Measurements from ENCODE around the gene PTDSS2. TPM values are rescaled to one million over a fixed set of nuclear protein-coding genes. Genes with fewer than 3 reads are reported as not detected.

Gene PTDSS2
- total and polyA plus RNA-seq, 11 donors, result 20.3 to 43.0 (median 25.7) TPM

DNA sequence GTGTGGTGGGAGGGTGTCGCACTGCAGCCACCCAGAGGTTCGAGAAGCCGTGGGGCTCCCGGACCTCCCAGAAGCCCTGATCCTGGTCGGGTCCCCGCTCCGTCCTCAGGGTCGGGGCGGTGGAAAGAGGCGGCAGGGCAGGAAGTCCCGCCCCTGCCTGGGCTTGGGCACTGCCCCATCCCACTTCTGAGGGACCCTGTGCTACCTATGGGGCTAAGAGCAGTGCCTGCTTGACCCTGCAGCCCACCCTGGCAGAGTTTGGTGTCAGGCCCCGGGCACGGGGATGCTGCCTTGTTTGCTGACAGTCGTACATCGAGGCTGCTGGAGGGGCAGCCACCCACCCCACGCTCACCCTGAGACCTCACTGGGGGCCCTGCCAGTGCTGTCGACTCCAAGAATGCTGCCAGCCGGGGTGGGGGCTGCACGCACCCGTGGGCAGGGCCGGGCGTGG is 37.5 kb downstream of the PTDSS2 start:
- Histone ChIP-seq H3K36me3 (peaks cover 0 to 46% (median 21%) of the 10 kb centered on the region in 9 donors), H3K4me1 (no peaks in the 10 kb centered on the region), H3K4me3 (no peak overlapping the region), H3K27me3 (no peaks in the 10 kb centered on the region), H3K27ac (no peak overlapping the region), H3K9me3 (no peaks in the 10 kb centered on the region)
- WGBS, 4 donors, result 87 to 94% (median 92%) methylated on average over 7 to 22 of the region's 22 CpGs
- intact Hi-C loops (cut with DNase I), result no loop called here
- ATAC-seq (no peak), DNase-seq (peak in 2 of 5 donors; percentile 22 to 60)
- TF ChIP-seq, protein P1, sequence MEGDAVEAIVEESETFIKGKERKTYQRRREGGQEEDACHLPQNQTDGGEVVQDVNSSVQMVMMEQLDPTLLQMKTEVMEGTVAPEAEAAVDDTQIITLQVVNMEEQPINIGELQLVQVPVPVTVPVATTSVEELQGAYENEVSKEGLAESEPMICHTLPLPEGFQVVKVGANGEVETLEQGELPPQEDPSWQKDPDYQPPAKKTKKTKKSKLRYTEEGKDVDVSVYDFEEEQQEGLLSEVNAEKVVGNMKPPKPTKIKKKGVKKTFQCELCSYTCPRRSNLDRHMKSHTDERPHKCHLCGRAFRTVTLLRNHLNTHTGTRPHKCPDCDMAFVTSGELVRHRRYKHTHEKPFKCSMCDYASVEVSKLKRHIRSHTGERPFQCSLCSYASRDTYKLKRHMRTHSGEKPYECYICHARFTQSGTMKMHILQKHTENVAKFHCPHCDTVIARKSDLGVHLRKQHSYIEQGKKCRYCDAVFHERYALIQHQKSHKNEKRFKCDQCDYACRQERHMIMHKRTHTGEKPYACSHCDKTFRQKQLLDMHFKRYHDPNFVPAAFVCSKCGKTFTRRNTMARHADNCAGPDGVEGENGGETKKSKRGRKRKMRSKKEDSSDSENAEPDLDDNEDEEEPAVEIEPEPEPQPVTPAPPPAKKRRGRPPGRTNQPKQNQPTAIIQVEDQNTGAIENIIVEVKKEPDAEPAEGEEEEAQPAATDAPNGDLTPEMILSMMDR (IDR thresholded peaks at IDR 0.05), result no peak
- no peak for TF ChIP-seq POLR2A (IDR thresholded peaks at IDR 0.05)

DNA sequence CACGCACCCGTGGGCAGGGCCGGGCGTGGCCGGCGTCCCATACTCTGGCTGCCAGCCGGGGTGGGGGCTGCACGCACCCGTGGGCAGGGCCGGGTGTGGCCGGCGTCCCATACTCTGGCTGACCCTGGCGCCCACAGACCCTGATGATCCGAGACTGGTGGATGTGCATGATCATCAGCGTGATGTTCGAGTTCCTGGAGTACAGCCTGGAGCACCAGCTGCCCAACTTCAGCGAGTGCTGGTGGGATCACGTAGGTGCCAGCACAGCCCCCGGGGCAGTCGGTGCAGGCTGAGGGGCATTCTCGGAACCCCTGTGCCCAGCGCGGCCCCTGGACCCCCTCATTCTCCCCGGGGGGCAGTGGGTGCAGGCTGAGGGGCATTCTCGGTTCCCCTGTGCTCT is 38.0 kb downstream of the PTDSS2 start:
- Histone ChIP-seq H3K4me1 (no peaks in the 10 kb centered on the region), H3K4me3 (no peak overlapping the region), H3K27me3 (no peaks in the 10 kb centered on the region), H3K36me3 (peaks cover 0 to 50% (median 22%) of the 10 kb centered on the region in 9 donors), H3K9me3 (no peaks in the 10 kb centered on the region), H3K27ac (no peak overlapping the region)
- WGBS, 4 donors, result 86 to 94% (median 90%) methylated on average over 4 to 25 of the region's 25 CpGs
- no peak for DNase-seq
- intact Hi-C loops (cut with DNase I), result no loop called here
- TF ChIP-seq, protein P1 (IDR thresholded peaks at IDR 0.05), result no peak
- no peak for TF ChIP-seq POLR2A (IDR thresholded peaks at IDR 0.05)
- ATAC-seq, result no peak

DNA sequence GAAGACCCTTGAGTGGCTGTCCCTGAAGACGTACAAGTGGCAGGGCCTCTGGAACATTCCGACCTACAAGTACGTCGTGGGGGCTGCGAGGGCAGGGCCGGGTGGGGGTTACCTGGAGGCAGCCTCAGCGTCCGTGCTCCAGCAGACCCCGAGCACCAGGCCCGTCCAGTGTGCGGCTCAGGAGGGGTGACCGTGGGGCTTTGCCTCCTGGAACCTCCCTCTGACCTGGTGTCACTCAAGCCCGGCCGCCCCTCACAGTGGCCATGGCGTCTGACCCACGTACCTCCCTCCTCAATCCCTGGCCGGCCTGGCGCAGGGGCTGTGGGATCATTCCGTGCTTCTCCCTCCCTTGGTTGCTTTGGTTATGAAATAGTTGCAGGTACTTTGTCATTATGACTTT is 38.5 kb downstream of the PTDSS2 start:
- Histone ChIP-seq H3K27me3 (no peaks in the 10 kb centered on the region), H3K9me3 (no peaks in the 10 kb centered on the region), H3K4me1 (no peaks in the 10 kb centered on the region), H3K4me3 (no peak overlapping the region), H3K27ac (no peak overlapping the region), H3K36me3 (peaks cover 0 to 55% (median 26%) of the 10 kb centered on the region in 9 donors)
- WGBS, 4 donors, result 93 to 96% (median 95%) methylated on average over 15 to 19 of the region's 19 CpGs
- no peak for DNase-seq
- intact Hi-C loops (cut with DNase I), result no loop called here
- no peak for ATAC-seq
- TF ChIP-seq POLR2A (IDR thresholded peaks at IDR 0.05), result no peak
- TF ChIP-seq, protein P1 (IDR thresholded peaks at IDR 0.05), result no peak

DNA sequence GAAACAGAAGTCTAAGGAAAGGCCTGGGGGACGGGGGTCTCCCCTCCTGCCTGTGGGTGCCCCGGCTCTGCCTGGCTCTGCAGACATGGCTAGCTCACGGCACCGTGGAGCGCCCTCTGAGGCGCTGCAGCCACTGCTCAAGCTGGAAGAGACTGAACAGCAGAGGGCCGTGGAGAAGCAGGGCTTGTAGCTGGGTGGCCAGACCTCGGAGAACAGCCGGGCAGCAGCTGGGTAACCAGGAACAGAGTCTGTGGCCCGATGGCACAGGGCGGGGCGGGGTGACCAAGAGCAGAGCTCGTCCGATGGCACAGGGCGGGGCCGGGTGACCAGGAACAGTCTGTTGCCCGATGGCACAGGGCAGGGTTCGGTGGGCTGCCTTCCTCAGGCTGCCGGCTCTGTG is 38.9 kb downstream of the PTDSS2 start:
- H3K9me3 ChIP-seq, result no peaks in the 10 kb centered on the region
- ATAC-seq (no peak), DNase-seq (peak in 1 of 5 donors; percentile 58)
- H3K4me3 ChIP-seq, result no peak overlapping the region
- TF ChIP-seq POLR2A (IDR thresholded peaks at IDR 0.05), result no peak
- TF ChIP-seq, protein P1 (IDR thresholded peaks at IDR 0.05), result no peak
- intact Hi-C loops (cut with DNase I), result no loop called here
- H3K27me3 ChIP-seq, result no peaks in the 10 kb centered on the region
- no peaks in the 10 kb centered on the region for H3K4me1 ChIP-seq
- no peak overlapping the region for H3K27ac ChIP-seq
- H3K36me3 ChIP-seq, result peaks cover 0 to 59% (median 30%) of the 10 kb centered on the region in 9 donors
- WGBS, 4 donors, result 92 to 94% (median 93%) methylated on average over 17 to 19 of the region's 19 CpGs

Measured in heart left ventricle (tissue), 16 donors.